ENCODE results near the gene SIL1. TPM values are rescaled to one million over a fixed set of nuclear protein-coding genes. Genes with fewer than 3 reads are reported as not detected.

Gene SIL1
- total RNA-seq, 1 experiment from 2014 or later: 22.0 TPM

DNA sequence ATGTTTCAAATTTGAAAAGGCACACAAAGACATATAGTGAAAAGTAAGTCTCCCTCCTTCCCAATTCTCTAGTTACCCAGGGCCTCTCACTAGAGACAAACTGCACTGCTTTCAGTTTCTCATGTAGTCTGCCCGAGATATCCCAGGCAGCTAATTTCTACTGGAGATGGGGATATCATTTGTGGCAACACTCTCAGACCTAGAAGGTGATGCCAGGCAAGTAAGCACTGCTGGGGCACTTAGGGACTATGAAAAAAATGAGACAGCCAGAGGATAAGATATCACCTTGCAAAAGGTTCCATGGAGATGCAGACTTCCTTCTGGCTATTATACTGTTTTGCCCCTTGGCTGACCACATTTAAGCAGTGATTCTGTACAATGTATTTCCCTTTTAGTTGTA lies 12.6 kb downstream of the SIL1 start:
- TF ChIP-seq, protein P1, sequence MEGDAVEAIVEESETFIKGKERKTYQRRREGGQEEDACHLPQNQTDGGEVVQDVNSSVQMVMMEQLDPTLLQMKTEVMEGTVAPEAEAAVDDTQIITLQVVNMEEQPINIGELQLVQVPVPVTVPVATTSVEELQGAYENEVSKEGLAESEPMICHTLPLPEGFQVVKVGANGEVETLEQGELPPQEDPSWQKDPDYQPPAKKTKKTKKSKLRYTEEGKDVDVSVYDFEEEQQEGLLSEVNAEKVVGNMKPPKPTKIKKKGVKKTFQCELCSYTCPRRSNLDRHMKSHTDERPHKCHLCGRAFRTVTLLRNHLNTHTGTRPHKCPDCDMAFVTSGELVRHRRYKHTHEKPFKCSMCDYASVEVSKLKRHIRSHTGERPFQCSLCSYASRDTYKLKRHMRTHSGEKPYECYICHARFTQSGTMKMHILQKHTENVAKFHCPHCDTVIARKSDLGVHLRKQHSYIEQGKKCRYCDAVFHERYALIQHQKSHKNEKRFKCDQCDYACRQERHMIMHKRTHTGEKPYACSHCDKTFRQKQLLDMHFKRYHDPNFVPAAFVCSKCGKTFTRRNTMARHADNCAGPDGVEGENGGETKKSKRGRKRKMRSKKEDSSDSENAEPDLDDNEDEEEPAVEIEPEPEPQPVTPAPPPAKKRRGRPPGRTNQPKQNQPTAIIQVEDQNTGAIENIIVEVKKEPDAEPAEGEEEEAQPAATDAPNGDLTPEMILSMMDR (conservative IDR thresholded peaks at IDR 0.05; ENCODE audit: low read depth, low read length): no peak
- no peak for TF ChIP-seq EZH2 (IDR thresholded peaks at IDR 0.05; ENCODE audit: borderline replicate concordance, low read depth, low read length, poor library complexity, severe bottlenecking)
- BruUV-seq (replicated peaks): no TSS peak
- intact Hi-C loops (cut with micrococcal nuclease; ENCODE audit: unreplicated experiment): no loop called here
- CTCF ChIA-PET: no interaction called here
- no peaks in the 10 kb centered on the region for H3K27me3 ChIP-seq (replicated peaks; ENCODE audit: insufficient read depth, low read depth, low read length, poor library complexity)
- H3K4me1 ChIP-seq (ENCODE audit: insufficient read depth, low read length, poor library complexity, severe bottlenecking): peaks cover 28% of the 10 kb centered on the region
- H3K9me3 ChIP-seq (ENCODE audit: low read depth, low read length, poor library complexity, severe bottlenecking): no peaks in the 10 kb centered on the region
- H3K27ac ChIP-seq (ENCODE audit: low read depth, low read length, poor library complexity, severe bottlenecking): no peak overlapping the region
- H3K4me3 ChIP-seq (ENCODE audit: low read depth, low read length, poor library complexity, severe bottlenecking): no peak overlapping the region
- DNase-seq (ENCODE audit: low spot score): no peak
- POLR2A ChIA-PET (ENCODE audit: low non-redundant PET): no interaction called here
- H3K36me3 ChIP-seq (ENCODE audit: insufficient read depth, low read length, poor library complexity, severe bottlenecking): no peaks in the 10 kb centered on the region

DNA sequence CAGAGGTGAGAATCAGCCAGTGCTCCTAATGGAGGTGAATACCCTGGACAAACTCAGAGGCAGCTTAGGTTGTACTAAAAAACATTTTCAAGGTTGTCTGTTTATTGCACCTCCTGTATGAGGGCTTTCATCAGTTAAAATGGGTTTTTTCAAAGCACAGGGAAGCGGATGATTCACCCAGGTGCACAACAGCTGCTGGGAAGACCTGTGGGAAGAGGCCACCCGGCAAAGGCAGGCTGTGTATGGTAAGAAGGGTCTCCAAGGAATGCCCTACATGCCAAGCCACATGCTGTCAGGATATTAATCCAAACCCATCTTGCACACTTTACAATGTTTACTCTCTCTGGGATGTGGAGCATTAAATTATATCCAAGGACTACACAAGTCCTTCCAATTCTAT lies 14.7 kb downstream of the SIL1 start:
- H3K9me3 ChIP-seq (ENCODE audit: low read depth, low read length, poor library complexity, severe bottlenecking): no peaks in the 10 kb centered on the region
- ChIA-PET POLR2A (ENCODE audit: low non-redundant PET) (no interaction called here), CTCF (no interaction called here)
- H3K4me1 ChIP-seq (ENCODE audit: insufficient read depth, low read length, poor library complexity, severe bottlenecking): peaks cover 46% of the 10 kb centered on the region
- no peak overlapping the region for H3K27ac ChIP-seq (ENCODE audit: low read depth, low read length, poor library complexity, severe bottlenecking)
- no peaks in the 10 kb centered on the region for H3K27me3 ChIP-seq (replicated peaks; ENCODE audit: insufficient read depth, low read depth, low read length, poor library complexity)
- no peaks in the 10 kb centered on the region for H3K36me3 ChIP-seq (ENCODE audit: insufficient read depth, low read length, poor library complexity, severe bottlenecking)
- intact Hi-C loops (cut with micrococcal nuclease; ENCODE audit: unreplicated experiment): no loop called here
- no TSS peak for BruUV-seq (replicated peaks)
- TF ChIP-seq, protein P1 (conservative IDR thresholded peaks at IDR 0.05; ENCODE audit: low read depth, low read length): no peak
- no peak for TF ChIP-seq EZH2 (IDR thresholded peaks at IDR 0.05; ENCODE audit: borderline replicate concordance, low read depth, low read length, poor library complexity, severe bottlenecking)
- no peak for DNase-seq (ENCODE audit: low spot score)
- H3K4me3 ChIP-seq (ENCODE audit: low read depth, low read length, poor library complexity, severe bottlenecking): no peak overlapping the region

- CTCF ChIA-PET: no interaction called here
- peaks cover 54% of the 10 kb centered on the region for H3K4me1 ChIP-seq (ENCODE audit: insufficient read depth, low read length, poor library complexity, severe bottlenecking)
- no TSS peak for BruUV-seq (replicated peaks)
- DNase-seq (ENCODE audit: low spot score): no peak
- intact Hi-C loops (cut with micrococcal nuclease; ENCODE audit: unreplicated experiment): no loop called here
- POLR2A ChIA-PET (ENCODE audit: low non-redundant PET): interaction anchor here (0.6 kb wide), 1 partner anchor 410 kb away, joined by 5 read pairs; no protein-coding TSS in a partner anchor
- H3K27me3 ChIP-seq (replicated peaks; ENCODE audit: insufficient read depth, low read depth, low read length, poor library complexity): no peaks in the 10 kb centered on the region
- H3K9me3 ChIP-seq (ENCODE audit: low read depth, low read length, poor library complexity, severe bottlenecking): no peaks in the 10 kb centered on the region
- peak overlapping the region; percentile 62 for H3K27ac ChIP-seq (ENCODE audit: low read depth, low read length, poor library complexity, severe bottlenecking)
- no peak overlapping the region for H3K4me3 ChIP-seq (ENCODE audit: low read depth, low read length, poor library complexity, severe bottlenecking)
- TF ChIP-seq, protein P1 (conservative IDR thresholded peaks at IDR 0.05; ENCODE audit: low read depth, low read length): no peak
- no peak for TF ChIP-seq EZH2 (IDR thresholded peaks at IDR 0.05; ENCODE audit: borderline replicate concordance, low read depth, low read length, poor library complexity, severe bottlenecking)
- H3K36me3 ChIP-seq (ENCODE audit: insufficient read depth, low read length, poor library complexity, severe bottlenecking): no peaks in the 10 kb centered on the region
Observed at GRCh38 chr5:139182528-139183296, 15.5 kb downstream of the SIL1 start.
